HCT116 (cell line): ENCODE results near the gene PIGL. TPM values are rescaled to one million over a fixed set of nuclear protein-coding genes. Genes with fewer than 3 reads are reported as not detected.
A peak's percentile ranks its signal among the peaks of the same experiment; 100 is the strongest.

Experiments
- ATAC-seq: fragments of 200-7000 bp; cut with Tn5 transposase; 2 replicates; pipeline ENCODE4 v1.9.1; 2020; ENCODE audit warnings: mild to moderate bottlenecking, moderate library complexity
- BruUV-seq: library from RNA; stranded (reverse); fragments of 400-500 nt; replicated peaks from 2 replicates; lab custom pipeline; 2021; lab: Mats Ljungman, UMichigan
- CTCF ChIA-PET: fragments of 300-600 bp; sonication (Branson Sonifier 250); formaldehyde crosslinking; loops from one replicate; lab custom pipeline; 2021; ENCODE audit warnings: antibody characterized with exemption; lab: Charles Lee
- POLR2A ChIA-PET: fragments of 300-600, 350-600 bp; sonication (Branson Sonifier 250); formaldehyde crosslinking; loops from one replicate; lab custom pipeline; 2021; ENCODE audit warnings: antibody characterized with exemption; lab: Charles Lee
- RAD21 ChIA-PET, 2 experiments: fragments of 300-600 bp; sonication (Branson Sonifier 250); formaldehyde crosslinking; loops; one replicate each; lab custom pipeline; 2023; ENCODE audit warnings: low total read pairs in 2 of 2; ENCODE audit not compliant: uncharacterized antibody in 2 of 2, unreplicated experiment in 2 of 2, low non-redundant PET in 1 of 2; lab: Charles Lee
- DNase-seq: peaks from one replicate; pipeline ENCODE4 v3.0.0-alpha.2; 2010; ENCODE audit warnings: low read depth, low spot score
- H2AFZ ChIP-seq: fragments of 200-600 bp; shearing (Covaris generic), sonication (generic); 2 replicates; pipeline ENCODE4 v1.6.1; 2017; ENCODE audit warnings: low read depth, mixed run types, mixed read lengths, antibody characterized with exemption, low read length; ENCODE audit not compliant: poor library complexity, severe bottlenecking
- H3K27ac ChIP-seq: 2 replicates; pipeline ENCODE4 v1.5.1; 2012; ENCODE audit warnings: low read depth, low read length
- H3K27me3 ChIP-seq: fragments of 200-600 bp; sonication (generic); 2 replicates; pipeline ENCODE4 v1.6.1; 2016; ENCODE audit warnings: mixed run types, low read length, mixed read lengths; ENCODE audit not compliant: insufficient read depth
- H3K36me3 ChIP-seq, 2 experiments: fragments of 200-500 bp in 1 of 2; fragments of 200-600 bp in 1 of 2; sonication (Bioruptor generic) in 1 of 2; sonication (generic) in 1 of 2; 2 replicates each; pipeline versions ENCODE4 v1.5.1 to v1.6.1; 2014 to 2016; ENCODE audit warnings: low read length in 2 of 2, inconsistent platforms in 1 of 2, mixed read lengths in 1 of 2, mixed run types in 1 of 2; ENCODE audit not compliant: insufficient read depth in 2 of 2, control insufficient read depth in 1 of 2
- H3K4me1 ChIP-seq, 2 experiments: fragments of 200-600 bp in 1 of 2; sonication (generic) in 1 of 2; 2 replicates each; pipeline versions ENCODE4 v1.5.1 to v1.6.1; 2012 to 2017; ENCODE audit warnings: low read length in 2 of 2, inconsistent platforms in 1 of 2, mild to moderate bottlenecking in 1 of 2, mixed read lengths in 1 of 2, mixed run types in 1 of 2, moderate library complexity in 1 of 2; ENCODE audit not compliant: insufficient read depth in 2 of 2, control insufficient read depth in 1 of 2
- H3K4me2 ChIP-seq: fragments of 200-600 bp; sonication (generic); 2 replicates; pipeline ENCODE4 v1.6.1; 2017; ENCODE audit warnings: mixed run types, low read length, mixed read lengths
- H3K4me3 ChIP-seq, 2 experiments: fragments of 200-600 bp in 1 of 2; sonication (generic) in 1 of 2; replicated peaks in 1 of 2; 2 replicates each; pipeline ENCODE4 v1.5.1; 2011 to 2016; ENCODE audit warnings: low read length in 2 of 2, control low read depth in 1 of 2, low read depth in 1 of 2, mild to moderate bottlenecking in 1 of 2, mixed read lengths in 1 of 2, mixed run types in 1 of 2
- H3K79me2 ChIP-seq: fragments of 200-600 bp; sonication (generic); 2 replicates; pipeline ENCODE4 v1.6.1; 2017; ENCODE audit warnings: mild to moderate bottlenecking, mixed run types, low read length, moderate library complexity, mixed read lengths; ENCODE audit not compliant: insufficient read depth
- H3K9ac ChIP-seq: fragments of 200-600 bp; sonication (generic); 2 replicates; pipeline ENCODE4 v1.6.1; 2016; ENCODE audit warnings: low read length, mixed read lengths
- H3K9me2 ChIP-seq: fragments of 200-600 bp; sonication (generic), shearing (Covaris generic); 2 replicates; pipeline ENCODE4 v1.6.1; 2017; ENCODE audit warnings: mixed run types, mild to moderate bottlenecking, moderate library complexity; ENCODE audit not compliant: insufficient read depth
- H3K9me3 ChIP-seq, 2 experiments: fragments of 200-500 bp in 1 of 2; fragments of 200-600 bp in 1 of 2; sonication (Bioruptor generic) in 1 of 2; sonication (generic) in 1 of 2; 2 replicates each; pipeline ENCODE4 v1.6.1; 2014 to 2017; ENCODE audit warnings: low read length in 2 of 2, mixed read lengths in 2 of 2, inconsistent platforms in 1 of 2, low read depth in 1 of 2, mild to moderate bottlenecking in 1 of 2, mixed run types in 1 of 2, moderate library complexity in 1 of 2; ENCODE audit not compliant: control insufficient read depth in 1 of 2, insufficient read depth in 1 of 2
- H4K20me1 ChIP-seq: fragments of 200-600 bp; sonication (generic), shearing (Covaris generic); 2 replicates; pipeline ENCODE4 v1.6.1; 2017; ENCODE audit warnings: mixed run types, mild to moderate bottlenecking, moderate library complexity; ENCODE audit not compliant: insufficient read depth
- CTCF ChIP-seq, 3 experiments: fragments of 200-600 bp in 1 of 3; sonication (generic) in 1 of 3; IDR thresholded peaks in 2 of 3; conservative IDR thresholded peaks in 1 of 3; 2 replicates each; pipeline ENCODE4 v1.5.1; 2012 to 2017; ENCODE audit warnings: low read depth in 2 of 3, low read length in 2 of 3, antibody characterized with exemption in 1 of 3, borderline replicate concordance in 1 of 3, control low read depth in 1 of 3, mild to moderate bottlenecking in 1 of 3, mixed read lengths in 1 of 3, mixed run types in 1 of 3, moderate library complexity in 1 of 3; ENCODE audit not compliant: insufficient read depth in 1 of 3
- ELF1 ChIP-seq: IDR thresholded peaks from 2 replicates; pipeline ENCODE4 v1.6.1; 2012; ENCODE audit warnings: low read depth, borderline replicate concordance
- RAD21 ChIP-seq: IDR thresholded peaks from 2 replicates; pipeline ENCODE4 v1.6.1; 2012; ENCODE audit warnings: low read depth, mild to moderate bottlenecking
- intact Hi-C: fragments of 100-400 bp; cut with micrococcal nuclease; formaldehyde crosslinking; loops from 2 replicates; pipeline ENCODE4 v1.10.0; 2022
- total RNA-seq: library from RNA; stranded (reverse); gene quantifications from one replicate; pipeline ENCODE4 v1.2.1, GENCODE V29; 2021; ENCODE audit not compliant: unreplicated experiment

The PIGL gene
- total RNA-seq, 1 experiment from 2014 or later: 36.8 TPM

- POLR2A ChIA-PET: interaction anchor here (0.8 to 3.6 kb wide), 5 partner anchors 8 to 147 kb away, joined by 3 to 22 read pairs (median 4); no protein-coding TSS in a partner anchor
- ATAC-seq: peak; percentile 44
Measured at GRCh38 chr17:16294560-16294959, 77.5 kb downstream of the PIGL start.

More at GRCh38 chr17:16294560-16294959, 77.5 kb downstream of the PIGL start:
- Histone ChIP-seq H3K4me1 (peaks cover 51% of the 10 kb centered on the region in 2 experiments), H3K9me3 (no peaks in the 10 kb centered on the region), H3K4me2 (peak overlapping the region; percentile 9; the same call in 1 of the 2 replicates), H3K27ac (no peak overlapping the region), H3K9me2 (no peaks in the 10 kb centered on the region), H3K36me3 (no peaks in the 10 kb centered on the region), H3K79me2 (no peaks in the 10 kb centered on the region), H3K9ac (no peak overlapping the region), H2AFZ (no peak overlapping the region), H4K20me1 (no peaks in the 10 kb centered on the region), H3K27me3 (no peaks in the 10 kb centered on the region), H3K4me3 (no peak overlapping the region)
- ChIA-PET CTCF (interaction anchor here (2.2 to 3.5 kb wide), 2 partner anchors 9 to 11 kb away, joined by 13 to 19 read pairs; no protein-coding TSS in a partner anchor), RAD21 (no interaction called here)
- TF ChIP-seq ELF1 (no peak), CTCF (IDR thresholded peaks at IDR 0.05 in 2 of 3, conservative IDR thresholded peaks at IDR 0.05 in 1 of 3; ENCODE audit: borderline replicate concordance in 1 of 3, insufficient read depth in 1 of 3, low read depth in 2 of 3, low read length in 2 of 3) (peak in 1 of 3 experiments; percentile 8; a peak in 1 of 6 replicates), RAD21 (peak; percentile 42)
- intact Hi-C loops: no loop called here
- no peak for DNase-seq
- no TSS peak for BruUV-seq
